Heart left ventricle (tissue), 13 donors: ENCODE measurements around the gene RIPPLY2.

ENCODE experiments used
- CTCF ChIP-seq, 12 donors: fragments of 200-600 bp; sonication (generic) in 4 of 12; IDR thresholded peaks; one replicate each; pipeline versions ENCODE4 v1.5.0 to v1.8.0; 2018 to 2022; ENCODE audit warnings: antibody characterized with exemption in 12 of 12, mild to moderate bottlenecking in 5 of 12
- POLR2A ChIP-seq, 2 donors: fragments of 450-650 bp; IDR thresholded peaks; one replicate each; pipeline ENCODE4 v1.6.1; 2017; ENCODE audit warnings: antibody characterized with exemption in 2 of 2, mild to moderate bottlenecking in 2 of 2, moderate library complexity in 2 of 2
- donor health status: ischemic (EF 13 %, LVEDD 7.1; RV severe dilation, severe dysfunction).
- donor health status: DM: no; HTN: yes; CAD: no.
- donor health status: DM: no; HTN: no; CAD: no.
- donor health status: ischemic (EF 25% LVEDD 6.9; RV normal size, moderate dysfunction).
- donor health status: ischemic (EF 25% LVEDD 5.7; RV mildly dilated, moderate dysfunction).
- donor health status: ischemic (EF 35%, LVEDD 5.7; RV mildly dilated, moderate dysfunction).
- donor health status: nonischemic (EF 11% LVEDD 7.7; RV severe dilation, severe dysfunction).
- donor health status: DM: yes; HTN: yes; CAD: no.
- donor health status: PGD.
- donor health status: ischemic (EF 29% LVEDD 5.4; RV normal size, mild dysfunction).
- donor health status: nonischemic (EF 23%, LVEDD 6.1; RV moderate dilation, normal function).

DNA sequence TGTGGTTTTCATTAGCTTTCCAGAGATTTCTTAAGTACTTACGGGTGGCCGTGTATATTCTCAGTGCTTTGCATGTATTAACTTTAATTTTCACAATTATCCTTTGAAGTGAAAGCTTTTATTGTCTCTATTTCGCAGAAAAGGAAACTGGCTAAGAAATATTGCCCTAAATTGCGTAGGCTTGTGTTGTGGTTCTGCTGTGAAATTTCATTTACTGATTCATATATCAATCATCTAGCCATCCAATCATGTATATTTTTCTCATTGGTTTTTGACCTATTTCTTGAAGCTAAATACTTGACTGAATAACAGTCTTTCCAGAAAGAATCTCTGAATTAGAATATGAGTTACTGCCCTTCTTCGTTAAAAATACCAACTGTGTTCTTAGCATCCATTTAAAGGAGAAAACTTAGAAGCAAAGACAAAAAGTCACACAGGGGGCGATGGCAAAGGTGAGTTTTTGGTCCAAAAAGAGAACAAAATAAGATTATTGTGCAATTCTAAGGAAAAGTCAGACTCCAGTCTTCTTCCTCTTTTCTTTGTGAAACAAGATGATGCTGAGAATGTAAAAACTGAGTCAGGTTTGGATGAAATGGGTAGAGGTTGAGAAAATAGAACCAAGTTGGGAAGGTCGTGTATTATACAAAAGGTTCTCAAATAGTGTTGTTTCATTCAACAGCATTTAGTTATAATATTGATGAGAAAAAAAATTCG, 7.8 kb downstream of the RIPPLY2 start:
- TF ChIP-seq CTCF (IDR thresholded peaks at IDR 0.05) (no peak), POLR2A (IDR thresholded peaks at IDR 0.05) (no peak)
